RPMI8226 (cell line): ENCODE data around the gene FGF22.
A peak's percentile ranks its signal among the peaks of the same experiment; 100 is the strongest.
"Not testable (repeated sequence)": the region's sequence is repeated elsewhere in the genome, so short reads cannot be mapped to it uniquely, and the experiment has no call there.

Experiments
- DNase-seq: peaks from one replicate; pipeline ENCODE4 v3.0.0-alpha.2; 2015

FGF22 gene

GRCh38 chr19:661427-662196 is 21.9 kb downstream of the FGF22 start:
- DNase-seq: peak; percentile 70

DNA sequence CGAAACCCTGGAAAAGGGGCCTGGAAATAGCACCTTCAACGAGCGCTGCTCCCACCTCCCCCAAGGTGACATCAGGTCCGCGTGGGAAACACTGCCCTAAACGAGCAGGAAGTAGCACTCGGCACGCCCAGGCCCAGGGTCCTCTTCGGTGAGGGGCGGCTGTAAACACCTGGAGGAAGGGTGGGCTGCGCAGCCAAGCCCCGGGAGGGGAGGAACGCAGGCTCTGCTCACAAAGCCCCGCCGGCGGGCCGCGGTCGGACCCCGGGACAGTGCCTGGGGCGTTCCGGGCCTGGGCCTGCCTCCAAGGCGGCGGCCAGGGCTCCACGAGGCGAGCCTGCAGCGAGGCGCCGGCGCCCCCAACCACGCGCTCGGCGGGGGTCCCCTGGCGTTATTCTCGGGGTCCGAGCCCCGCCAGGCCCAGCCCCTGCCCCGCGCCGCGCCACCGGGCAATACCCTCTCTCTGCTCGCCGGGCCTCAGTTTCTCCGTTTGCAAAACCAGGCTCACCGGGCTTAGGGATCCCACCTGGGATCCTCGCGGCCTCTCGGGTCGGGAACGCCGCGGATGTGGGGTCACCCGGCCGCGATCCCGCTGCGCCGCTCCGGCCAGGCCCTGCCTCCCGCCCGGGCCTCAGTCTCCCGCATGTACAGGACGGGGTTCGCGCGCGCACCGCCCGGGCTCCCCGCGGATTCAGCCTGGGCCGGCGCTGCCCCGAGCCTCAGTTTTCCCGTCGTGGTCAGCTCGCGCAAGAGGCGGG is 22.7 kb downstream of the FGF22 start:
- DNase-seq: peak; percentile 73

- DNase-seq: peak; percentile 95
Observed at GRCh38 chr19:662962-663681, 23.4 kb downstream of the FGF22 start, which contains the start of gene RNF126. RNF126 (minus strand) TSS chr19:663214; CDS start chr19:663121, 93 bp downstream.

- no peak for DNase-seq
Observed at GRCh38 chr19:663682-664117, 24.0 kb downstream of the FGF22 start.

DNA sequence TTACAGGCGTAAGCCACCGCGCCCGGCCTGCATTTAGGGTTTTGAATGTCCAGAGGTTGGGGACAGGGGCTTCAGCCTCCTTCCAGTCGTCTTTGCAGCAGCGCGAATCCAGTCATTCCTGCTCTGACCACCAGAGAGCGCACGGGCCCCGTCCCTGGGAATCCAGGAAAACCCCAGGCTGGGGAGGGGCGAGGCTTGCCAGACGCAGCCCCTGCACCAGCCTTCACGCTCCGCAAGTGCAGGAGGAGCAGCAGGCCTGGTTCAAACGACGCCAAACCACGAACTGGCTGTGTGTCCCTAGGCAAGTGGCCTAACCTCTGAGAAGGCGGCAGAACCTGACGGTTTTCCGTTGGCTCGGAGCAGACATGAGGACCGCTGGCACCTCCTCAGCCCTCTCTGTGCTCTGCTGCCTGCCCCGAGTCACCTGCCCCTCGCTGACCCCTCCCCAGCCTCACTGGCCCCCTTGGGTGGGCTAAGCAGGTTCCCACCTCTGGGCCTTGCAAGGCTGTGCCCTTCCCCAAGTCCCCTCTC is 25.3 kb downstream of the FGF22 start:
- peak; percentile 79 for DNase-seq

GRCh38 chr19:666985-667573 is 27.4 kb downstream of the FGF22 start:
- DNase-seq: not testable (repeated sequence)

- DNase-seq: not testable (repeated sequence)
Observed at GRCh38 chr19:668675-669434, 29.2 kb downstream of the FGF22 start.

GRCh38 chr19:670609-671075 is 31.0 kb downstream of the FGF22 start:
- peak; percentile 45 for DNase-seq

DNA sequence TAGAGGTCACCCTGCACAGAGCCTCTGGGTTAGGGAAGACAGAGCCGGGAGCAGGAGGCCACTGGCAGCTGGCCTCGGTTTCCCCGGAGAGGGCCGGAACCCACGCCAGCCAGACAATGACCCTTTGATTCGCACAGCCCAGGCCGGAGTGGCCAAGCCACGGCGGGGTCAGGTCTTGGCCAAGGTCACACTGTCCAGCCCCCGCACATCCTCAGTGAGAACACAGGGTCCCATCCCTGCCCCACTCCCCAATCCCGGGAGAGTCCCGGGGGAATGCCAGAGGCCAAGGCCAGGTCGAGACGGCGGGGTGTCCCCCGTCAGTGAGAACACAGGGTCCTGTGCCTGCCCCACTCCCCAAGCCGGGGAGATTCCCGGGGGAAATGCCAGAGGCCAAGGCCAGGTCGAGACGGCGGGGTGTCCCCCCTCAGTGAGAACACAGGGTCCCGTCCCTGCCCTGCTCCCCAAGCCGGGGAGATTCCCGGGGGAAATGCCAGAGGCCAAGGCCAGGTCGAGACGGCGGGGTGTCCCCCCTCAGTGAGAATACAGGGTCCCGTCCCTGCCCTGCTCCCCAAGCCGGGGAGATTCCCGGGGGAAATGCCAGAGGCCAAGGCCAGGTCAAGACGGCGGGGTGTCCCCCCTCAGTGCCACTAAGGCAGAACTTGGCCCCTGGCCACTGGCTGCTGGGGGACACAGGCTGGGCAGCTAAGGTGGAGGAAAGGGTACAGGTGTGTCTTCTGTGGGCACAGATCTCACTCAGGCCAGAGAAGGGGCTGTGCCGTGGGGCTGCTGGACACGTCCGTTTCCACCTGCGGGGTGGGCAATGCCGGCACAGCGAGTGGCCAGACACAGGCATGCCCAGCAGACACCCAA is 34.8 kb downstream of the FGF22 start:
- no peak for DNase-seq

GRCh38 chr19:676007-676338 is 36.3 kb downstream of the FGF22 start:
- no peak for DNase-seq

- DNase-seq: no peak
Observed at GRCh38 chr19:676339-677105, 36.8 kb downstream of the FGF22 start, which contains the start of gene FSTL3. FSTL3 (plus strand) TSS chr19:676392; CDS start chr19:676424, 32 bp downstream.

DNA sequence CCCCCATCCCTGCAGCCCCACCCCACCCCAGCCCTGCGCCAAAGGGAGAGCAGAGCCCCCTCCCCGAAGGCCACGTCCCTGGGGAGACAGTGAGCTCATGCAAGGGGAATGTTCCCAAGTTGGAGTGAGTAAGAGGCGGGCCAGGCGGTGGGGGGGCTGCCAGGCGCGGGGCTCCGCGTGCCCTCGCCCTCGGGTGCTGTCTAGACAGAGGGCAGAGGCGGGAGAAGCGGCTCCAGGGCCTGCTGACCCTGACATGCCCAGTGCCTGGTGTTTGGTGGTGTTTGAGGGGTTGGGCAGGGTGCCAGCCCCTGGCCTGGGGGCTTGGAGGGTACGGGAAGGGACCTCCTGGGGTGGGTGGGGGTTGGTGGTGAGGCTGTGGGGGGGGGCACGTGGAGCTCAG is 37.5 kb downstream of the FGF22 start:
- peak; percentile 15 for DNase-seq

DNA sequence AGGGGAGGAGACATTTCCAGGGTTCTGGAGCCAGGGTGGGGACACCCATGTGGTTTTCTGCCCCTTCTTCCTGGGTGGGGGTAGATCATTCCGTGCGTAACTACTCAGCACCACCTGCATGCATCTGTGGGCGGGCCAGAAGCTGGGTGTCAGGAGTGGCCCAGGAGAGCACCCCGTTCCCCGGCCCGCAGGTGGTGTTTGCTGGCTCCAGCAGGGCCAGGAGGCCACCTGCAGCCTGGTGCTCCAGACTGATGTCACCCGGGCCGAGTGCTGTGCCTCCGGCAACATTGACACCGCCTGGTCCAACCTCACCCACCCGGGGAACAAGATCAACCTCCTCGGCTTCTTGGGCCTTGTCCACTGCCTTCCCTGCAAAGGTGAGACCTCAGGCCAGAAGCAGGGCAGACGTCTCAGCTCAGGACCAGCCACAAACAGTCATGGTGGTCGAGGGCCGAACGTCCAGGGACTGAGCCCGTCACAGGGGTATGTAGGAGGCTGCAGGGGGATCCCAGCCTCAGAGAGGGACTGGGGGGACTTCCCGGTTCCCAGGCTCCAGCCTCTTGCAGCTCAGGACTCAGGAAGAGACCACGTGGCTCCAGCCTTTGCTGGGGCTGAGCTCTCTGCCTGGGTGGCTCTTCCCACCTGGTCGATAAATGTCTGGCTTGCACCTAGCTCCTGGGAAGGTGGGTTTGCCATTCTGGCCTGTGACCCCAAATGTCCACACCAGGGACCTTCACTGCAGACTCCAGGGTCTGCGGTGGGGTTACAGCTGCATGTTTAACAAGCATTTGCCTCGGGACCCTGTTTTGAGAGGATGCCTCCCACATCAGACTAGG is 38.1 kb downstream of the FGF22 start:
- DNase-seq: peak; percentile 82

GRCh38 chr19:678791-679388 is 39.2 kb downstream of the FGF22 start:
- no peak for DNase-seq

DNA sequence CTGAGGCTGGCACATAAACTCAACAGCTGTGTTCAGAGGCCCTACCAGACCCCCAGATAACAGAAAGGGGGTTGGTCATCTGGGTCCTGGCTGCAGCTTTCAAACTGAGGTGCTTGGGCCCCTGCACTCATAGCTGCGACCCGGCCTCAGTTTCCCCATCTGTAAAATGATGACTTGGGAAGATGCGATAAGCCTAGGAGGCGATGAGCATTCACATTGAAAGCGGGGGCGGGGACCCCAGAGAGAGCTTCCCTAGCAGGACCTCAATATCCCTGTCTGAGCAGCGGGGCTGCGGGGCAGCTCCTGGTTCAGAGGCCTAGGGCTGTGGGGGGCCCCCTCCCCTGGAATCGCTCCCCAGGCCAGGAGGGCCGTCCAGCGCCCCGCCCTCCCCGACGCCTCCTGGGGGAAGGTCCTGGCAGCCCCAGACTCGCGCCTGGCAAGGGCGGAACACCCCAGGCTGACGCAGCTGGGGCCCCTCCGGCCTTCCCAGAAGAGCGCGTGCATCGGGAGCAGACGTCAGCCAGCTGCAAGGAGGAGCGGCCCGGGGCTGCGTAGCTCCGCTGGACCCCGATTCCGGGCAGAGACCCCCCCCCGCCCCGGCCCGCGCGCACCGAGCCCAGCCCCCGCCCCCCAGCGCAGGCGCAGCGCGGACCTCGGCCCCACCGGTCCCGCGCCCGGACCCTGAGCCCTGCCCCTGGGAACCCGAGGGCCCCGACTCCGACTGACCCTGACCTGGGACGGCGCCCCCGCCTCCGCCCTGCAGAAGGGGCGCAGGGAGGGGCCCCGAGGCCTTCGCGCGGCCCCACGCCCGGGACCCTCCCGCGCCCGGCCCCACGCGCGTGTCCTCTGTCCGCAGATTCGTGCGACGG is 40.0 kb downstream of the FGF22 start:
- peak; percentile 61 for DNase-seq

GRCh38 chr19:680287-681028 is 40.8 kb downstream of the FGF22 start:
- DNase-seq: peak; percentile 98
